T-helper 17 cell (primary cell): ENCODE results near the gene RBMXL3. TPM values are rescaled to one million over a fixed set of nuclear protein-coding genes. Genes with fewer than 3 reads are reported as not detected.

Experiments
- total RNA-seq, 4 donors: library from RNA in 2 of 4; stranded (reverse) in 2 of 4; gene quantifications; one replicate each; pipeline ENCODE4 v1.2.3 and lab custom pipeline; 2022 to 2026

The RBMXL3 gene
- total RNA-seq, 2 donors from 2014 or later: not detected

Other genes with a start within 250 kb of the RBMXL3 start
- gene IL13RA2, start 171.8 kb upstream of the RBMXL3 start, total RNA-seq: not detected
- gene LRCH2, start 44.7 kb downstream of the RBMXL3 start, total RNA-seq: not detected
- not detected for gene LUZP4, start 100.3 kb downstream of the RBMXL3 start, total RNA-seq